Stimulated activated naive CD8-positive, alpha-beta T cell treated with anti-CD3 and anti-CD28 coated beads, Interleukin-15, Interleukin-2, amounts not matched to agents 100 ng/mL and 50 ng/mL, for 24 hours (primary cell): Measurements from ENCODE around the gene REEP6.

ENCODE experiments used
- H3K27ac Mint-ChIP-seq: one replicate; pipeline ENCODE4 v1.8.0; 2021; ENCODE audit warnings: mild to moderate bottlenecking, mixed read lengths
- H3K27me3 Mint-ChIP-seq: one replicate; pipeline ENCODE4 v1.8.0; 2021; ENCODE audit warnings: mixed read lengths
- H3K36me3 Mint-ChIP-seq: one replicate; pipeline ENCODE4 v1.8.0; 2021; ENCODE audit warnings: low read depth, mixed read lengths
- H3K4me1 Mint-ChIP-seq: one replicate; pipeline ENCODE4 v1.8.0; 2021; ENCODE audit warnings: low read depth, mixed read lengths
- H3K4me3 Mint-ChIP-seq: one replicate; pipeline ENCODE4 v1.8.0; 2021; ENCODE audit warnings: mild to moderate bottlenecking, mixed read lengths
- H3K9me3 Mint-ChIP-seq: one replicate; pipeline ENCODE4 v1.8.0; 2021; ENCODE audit warnings: mixed read lengths

Gene REEP6

DNA sequence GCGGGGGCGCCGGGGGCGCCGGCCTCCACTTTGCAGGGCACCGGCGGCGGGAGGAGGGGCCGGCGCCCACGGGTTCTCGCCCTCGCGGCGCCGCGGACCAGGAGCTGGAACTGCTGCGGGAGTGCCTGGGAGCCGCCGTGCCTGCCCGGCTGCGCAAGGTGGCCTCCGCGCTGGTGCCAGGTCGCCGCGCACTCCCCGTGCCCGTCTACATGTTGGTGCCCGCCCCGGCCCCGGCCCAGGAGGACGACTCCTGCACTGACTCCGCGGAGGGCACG lies 23.8 kb upstream of the REEP6 start:
- H3K9me3 Mint-ChIP-seq, result no peaks in the 10 kb centered on the region
- no peak overlapping the region for H3K4me3 Mint-ChIP-seq
- H3K4me1 Mint-ChIP-seq, result peaks cover 16% of the 10 kb centered on the region
- H3K27ac Mint-ChIP-seq, result no peak overlapping the region
- H3K36me3 Mint-ChIP-seq, result no peaks in the 10 kb centered on the region
- no peaks in the 10 kb centered on the region for H3K27me3 Mint-ChIP-seq

DNA sequence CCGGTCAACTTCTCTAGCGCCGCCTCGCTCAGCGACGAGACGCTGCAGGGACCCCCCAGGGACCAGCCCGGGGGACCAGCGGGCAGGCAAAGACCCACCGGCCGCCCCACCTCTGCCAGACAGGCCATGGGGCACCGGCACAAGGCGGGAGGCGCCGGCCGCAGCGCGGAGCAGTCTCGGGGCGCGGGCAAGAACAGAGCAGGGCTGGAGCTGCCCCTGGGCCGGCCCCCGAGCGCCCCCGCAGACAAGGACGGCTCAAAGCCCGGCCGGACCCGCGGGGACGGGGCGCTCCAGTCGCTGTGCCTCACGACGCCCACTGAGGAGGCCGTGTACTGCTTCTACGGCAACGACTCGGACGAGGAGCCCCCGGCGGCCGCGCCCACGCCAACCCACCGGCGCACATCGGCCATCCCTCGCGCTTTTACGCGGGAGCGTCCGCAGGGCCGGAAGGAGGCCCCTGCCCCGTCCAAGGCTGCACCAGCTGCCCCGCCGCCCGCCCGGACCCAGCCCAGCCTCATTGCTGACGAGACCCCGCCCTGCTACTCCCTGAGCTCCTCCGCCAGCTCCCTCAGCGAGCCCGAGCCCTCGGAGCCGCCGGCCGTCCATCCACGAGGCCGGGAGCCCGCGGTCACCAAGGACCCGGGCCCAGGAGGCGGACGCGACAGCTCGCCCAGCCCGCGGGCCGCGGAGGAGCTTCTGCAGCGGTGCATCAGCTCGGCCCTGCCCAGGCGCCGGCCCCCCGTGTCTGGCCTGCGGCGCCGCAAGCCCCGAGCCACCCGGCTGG lies 23.3 kb upstream of the REEP6 start:
- Mint-ChIP-seq H3K9me3 (no peaks in the 10 kb centered on the region), H3K4me3 (no peak overlapping the region), H3K4me1 (peaks cover 16% of the 10 kb centered on the region), H3K27me3 (no peaks in the 10 kb centered on the region), H3K36me3 (no peaks in the 10 kb centered on the region), H3K27ac (no peak overlapping the region)

- H3K27me3 Mint-ChIP-seq, result no peaks in the 10 kb centered on the region
- no peak overlapping the region for H3K27ac Mint-ChIP-seq
- no peaks in the 10 kb centered on the region for H3K9me3 Mint-ChIP-seq
- H3K4me1 Mint-ChIP-seq, result peaks cover 20% of the 10 kb centered on the region
- H3K36me3 Mint-ChIP-seq, result no peaks in the 10 kb centered on the region
- H3K4me3 Mint-ChIP-seq, result no peak overlapping the region
These were observed 22.6 kb upstream of the REEP6 start for GRCh38 chr19:1468274-1468820.

GRCh38 chr19:1468821-1469254 lies 22.1 kb upstream of the REEP6 start:
- Mint-ChIP-seq H3K4me3 (no peak overlapping the region), H3K4me1 (peaks cover 20% of the 10 kb centered on the region), H3K36me3 (no peaks in the 10 kb centered on the region), H3K27me3 (no peaks in the 10 kb centered on the region), H3K9me3 (no peaks in the 10 kb centered on the region), H3K27ac (no peak overlapping the region)

DNA sequence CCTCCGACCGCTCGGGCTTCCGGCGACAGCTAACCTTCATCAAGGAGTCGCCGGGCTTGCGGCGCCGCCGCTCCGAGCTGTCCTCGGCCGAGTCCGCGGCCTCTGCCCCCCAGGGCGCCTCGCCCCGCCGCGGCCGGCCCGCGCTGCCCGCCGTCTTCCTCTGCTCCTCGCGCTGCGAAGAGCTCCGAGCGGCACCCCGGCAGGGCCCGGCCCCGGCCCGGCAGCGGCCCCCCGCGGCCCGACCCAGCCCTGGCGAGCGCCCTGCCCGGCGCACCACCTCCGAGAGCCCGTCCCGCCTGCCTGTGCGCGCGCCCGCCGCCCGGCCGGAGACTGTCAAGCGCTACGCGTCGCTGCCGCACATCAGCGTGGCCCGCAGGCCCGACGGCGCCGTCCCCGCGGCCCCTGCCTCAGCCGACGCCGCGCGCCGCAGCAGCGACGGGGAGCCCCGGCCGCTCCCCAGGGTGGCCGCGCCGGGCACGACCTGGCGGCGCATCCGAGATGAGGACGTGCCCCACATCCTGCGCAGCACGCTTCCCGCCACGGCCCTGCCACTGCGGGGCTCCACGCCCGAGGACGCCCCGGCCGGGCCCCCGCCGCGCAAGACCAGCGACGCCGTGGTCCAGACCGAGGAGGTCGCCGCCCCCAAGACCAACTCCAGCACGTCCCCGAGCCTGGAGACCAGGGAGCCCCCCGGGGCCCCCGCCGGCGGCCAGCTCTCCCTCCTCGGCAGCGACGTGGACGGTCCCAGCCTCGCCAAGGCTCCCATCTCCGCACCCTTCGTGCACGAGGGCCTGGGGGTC lies 21.5 kb upstream of the REEP6 start:
- no peaks in the 10 kb centered on the region for H3K36me3 Mint-ChIP-seq
- H3K4me1 Mint-ChIP-seq, result peaks cover 20% of the 10 kb centered on the region
- H3K9me3 Mint-ChIP-seq, result no peaks in the 10 kb centered on the region
- H3K27ac Mint-ChIP-seq, result no peak overlapping the region
- H3K27me3 Mint-ChIP-seq, result no peaks in the 10 kb centered on the region
- no peak overlapping the region for H3K4me3 Mint-ChIP-seq

DNA sequence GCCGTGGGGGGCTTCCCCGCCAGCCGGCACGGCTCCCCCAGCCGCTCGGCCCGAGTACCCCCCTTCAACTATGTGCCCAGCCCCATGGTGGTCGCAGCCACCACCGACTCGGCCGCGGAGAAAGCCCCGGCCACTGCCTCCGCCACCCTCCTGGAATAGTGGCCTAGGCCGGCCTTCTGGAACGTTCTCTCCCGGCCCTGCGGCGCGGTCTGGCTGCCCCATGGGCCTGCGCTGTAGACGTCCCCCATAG lies 21.0 kb upstream of the REEP6 start:
- Mint-ChIP-seq H3K4me1 (peaks cover 20% of the 10 kb centered on the region), H3K4me3 (peak overlapping the region; percentile 26), H3K27me3 (no peaks in the 10 kb centered on the region), H3K36me3 (no peaks in the 10 kb centered on the region), H3K9me3 (no peaks in the 10 kb centered on the region), H3K27ac (no peak overlapping the region)

- Mint-ChIP-seq H3K27me3 (no peaks in the 10 kb centered on the region), H3K27ac (no peak overlapping the region), H3K9me3 (no peaks in the 10 kb centered on the region), H3K4me1 (peaks cover 20% of the 10 kb centered on the region), H3K36me3 (no peaks in the 10 kb centered on the region), H3K4me3 (peak overlapping the region; percentile 26)
These were observed 20.5 kb upstream of the REEP6 start for GRCh38 chr19:1470305-1471009.

- no peaks in the 10 kb centered on the region for H3K36me3 Mint-ChIP-seq
- H3K4me3 Mint-ChIP-seq, result peak overlapping the region; percentile 23
- peaks cover 20% of the 10 kb centered on the region for H3K4me1 Mint-ChIP-seq
- H3K27me3 Mint-ChIP-seq, result no peaks in the 10 kb centered on the region
- H3K27ac Mint-ChIP-seq, result no peak overlapping the region
- no peaks in the 10 kb centered on the region for H3K9me3 Mint-ChIP-seq
These were observed 19.9 kb upstream of the REEP6 start for GRCh38 chr19:1471010-1471514.

GRCh38 chr19:1471515-1472160 lies 19.3 kb upstream of the REEP6 start:
- Mint-ChIP-seq H3K9me3 (no peaks in the 10 kb centered on the region), H3K36me3 (no peaks in the 10 kb centered on the region), H3K27me3 (no peaks in the 10 kb centered on the region), H3K4me3 (no peak overlapping the region), H3K4me1 (peaks cover 19% of the 10 kb centered on the region), H3K27ac (no peak overlapping the region)

GRCh38 chr19:1472231-1473084 lies 18.5 kb upstream of the REEP6 start:
- no peak overlapping the region for H3K4me3 Mint-ChIP-seq
- H3K36me3 Mint-ChIP-seq, result peaks cover 4% of the 10 kb centered on the region
- H3K4me1 Mint-ChIP-seq, result peaks cover 23% of the 10 kb centered on the region
- H3K27ac Mint-ChIP-seq, result no peak overlapping the region
- H3K9me3 Mint-ChIP-seq, result no peaks in the 10 kb centered on the region
- H3K27me3 Mint-ChIP-seq, result no peaks in the 10 kb centered on the region

DNA sequence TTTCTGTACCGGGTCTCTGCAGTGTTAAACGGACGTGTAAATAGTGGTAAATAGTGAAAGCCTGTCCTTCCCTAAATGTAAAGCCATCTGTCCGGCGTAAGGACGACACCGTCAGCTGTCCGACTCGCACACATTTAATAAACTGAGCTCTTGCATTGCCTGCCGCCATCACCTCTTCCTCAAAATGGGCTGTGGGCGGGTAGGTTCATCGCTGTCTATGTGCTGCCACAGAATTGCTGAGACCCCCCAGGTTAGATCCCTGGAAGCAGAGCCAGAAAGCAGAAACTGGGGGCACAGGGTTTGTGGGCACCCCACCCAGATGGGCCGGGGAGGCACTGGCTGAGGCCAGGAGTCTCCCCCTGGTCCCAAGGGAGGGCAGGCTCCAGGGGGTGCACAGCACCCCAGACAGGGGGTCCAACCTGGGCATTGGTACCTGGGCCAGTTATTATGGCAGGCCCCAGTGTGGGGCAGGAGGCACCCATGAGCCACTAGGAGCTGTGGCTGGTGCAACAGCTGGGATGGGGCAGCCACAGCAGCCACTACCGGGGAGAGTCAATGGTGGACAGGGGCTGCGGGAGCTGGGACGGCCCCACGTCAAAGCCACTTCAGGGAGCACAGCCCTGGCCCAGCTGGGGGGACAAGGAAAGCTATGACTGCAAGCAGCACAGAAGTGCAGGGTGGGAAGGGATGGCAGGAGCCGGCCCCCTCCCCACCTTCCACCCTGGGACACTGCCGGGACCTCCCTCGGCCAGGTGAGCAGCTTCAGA lies 17.7 kb upstream of the REEP6 start:
- Mint-ChIP-seq H3K36me3 (peaks cover 6% of the 10 kb centered on the region), H3K4me3 (no peak overlapping the region), H3K27me3 (no peaks in the 10 kb centered on the region), H3K4me1 (peaks cover 28% of the 10 kb centered on the region), H3K27ac (no peak overlapping the region), H3K9me3 (no peaks in the 10 kb centered on the region)

DNA sequence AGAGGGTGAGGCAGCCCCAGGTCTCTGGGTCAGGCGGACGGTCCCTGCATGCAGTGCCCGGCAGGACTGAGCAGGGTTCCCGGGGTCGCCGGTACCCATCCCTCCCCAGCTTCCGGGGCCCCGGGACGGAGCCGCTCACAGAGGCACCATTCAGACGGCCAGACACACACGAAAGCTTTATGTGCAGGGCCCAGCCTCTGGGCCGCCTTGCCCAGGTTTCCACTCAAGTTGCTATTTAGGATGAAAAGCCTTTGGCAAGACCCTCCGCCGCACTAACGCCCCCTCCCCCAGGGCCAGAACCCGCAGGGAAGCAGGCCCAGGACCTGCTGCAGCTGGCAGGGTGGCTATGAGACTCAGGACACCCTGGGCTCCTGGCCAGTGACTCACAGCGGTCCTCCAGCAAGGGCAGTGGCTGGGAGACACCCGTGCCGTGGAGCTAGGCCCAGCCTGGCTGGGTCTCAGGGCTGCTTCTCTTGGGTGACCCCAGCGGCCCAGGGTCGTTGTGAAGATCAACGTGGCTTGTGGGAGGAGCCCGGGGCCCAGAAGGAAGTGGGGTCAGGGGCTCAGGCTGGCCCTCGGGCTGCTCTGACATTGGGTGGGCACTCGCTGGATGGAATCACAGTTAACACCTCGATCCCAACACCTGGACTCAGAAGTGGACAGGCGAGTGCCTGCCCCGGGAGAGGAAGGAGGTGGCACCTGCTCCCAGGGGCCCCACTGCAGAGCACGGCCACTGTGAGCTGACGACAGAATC lies 16.8 kb upstream of the REEP6 start:
- Mint-ChIP-seq H3K27ac (no peak overlapping the region), H3K4me3 (no peak overlapping the region), H3K27me3 (no peaks in the 10 kb centered on the region), H3K4me1 (peaks cover 32% of the 10 kb centered on the region), H3K36me3 (peaks cover 6% of the 10 kb centered on the region), H3K9me3 (no peaks in the 10 kb centered on the region)

GRCh38 chr19:1474765-1475351 lies 16.1 kb upstream of the REEP6 start:
- peaks cover 6% of the 10 kb centered on the region for H3K36me3 Mint-ChIP-seq
- peaks cover 36% of the 10 kb centered on the region for H3K4me1 Mint-ChIP-seq
- H3K4me3 Mint-ChIP-seq, result no peak overlapping the region
- no peaks in the 10 kb centered on the region for H3K9me3 Mint-ChIP-seq
- no peaks in the 10 kb centered on the region for H3K27me3 Mint-ChIP-seq
- no peak overlapping the region for H3K27ac Mint-ChIP-seq
